Stimulated activated CD8-positive, alpha-beta memory T cell treated with anti-CD3 and anti-CD28 coated beads, Interleukin-4, amount 100 ng/mL, for 24 hours (primary cell): Measurements from ENCODE around the gene NVL.
A peak's percentile ranks its signal among the peaks of the same experiment; 100 is the strongest.
"Not testable (repeated sequence)": the region's sequence is repeated elsewhere in the genome, so short reads cannot be mapped to it uniquely, and the experiment has no call there.

Experiments
- DNase-seq: peaks from one replicate; pipeline ENCODE4 v3.0.0-alpha.2; 2020; ENCODE audit warnings: low read depth

Gene NVL

GRCh38 chr1:224234017-224234416, 96.0 kb downstream of the NVL start:
- DNase-seq = no peak

GRCh38 chr1:224226849-224227502, 103.0 kb downstream of the NVL start:
- no peak for DNase-seq

DNA sequence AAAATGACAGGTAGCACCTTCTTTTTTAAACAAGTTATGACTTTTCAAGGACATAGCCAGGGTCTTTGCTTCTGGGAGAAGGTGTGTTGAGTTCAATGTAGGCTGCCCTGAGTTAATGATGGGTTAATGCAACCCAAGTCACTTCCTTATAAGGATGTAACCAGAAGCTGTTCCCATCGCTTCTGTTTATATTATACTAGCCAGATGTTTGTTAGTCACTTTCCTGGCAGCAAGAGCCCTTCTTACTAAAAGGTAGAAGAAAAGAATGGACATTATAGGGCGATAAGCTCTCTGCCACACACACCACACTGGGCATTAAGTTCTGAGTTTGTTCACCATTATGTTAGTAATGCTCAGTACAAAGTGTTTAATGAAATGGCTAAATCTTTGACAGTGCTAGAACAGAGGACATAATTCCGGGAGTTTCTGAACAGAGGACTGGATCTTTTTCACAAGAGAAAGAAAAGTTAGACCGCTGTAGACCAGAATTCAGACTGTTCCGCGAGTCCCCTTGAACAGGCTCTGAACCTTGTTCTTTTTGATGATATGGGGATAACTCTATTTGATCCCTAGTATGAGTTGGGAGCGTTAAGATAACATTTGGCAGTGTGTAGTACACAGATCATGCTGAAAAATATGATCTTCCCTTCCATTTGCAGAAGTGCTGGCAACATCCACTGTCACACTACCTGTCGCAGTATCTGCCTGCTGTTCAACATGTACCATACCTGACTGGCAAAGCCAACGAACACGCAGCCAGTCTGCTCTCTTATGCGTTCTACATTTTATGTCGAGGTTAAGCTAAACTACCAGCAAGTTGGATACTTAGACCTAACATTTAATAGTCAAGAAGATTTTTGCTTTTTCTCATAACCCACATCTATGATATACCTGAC, 105.9 kb downstream of the NVL start:
- DNase-seq = no peak

DNA sequence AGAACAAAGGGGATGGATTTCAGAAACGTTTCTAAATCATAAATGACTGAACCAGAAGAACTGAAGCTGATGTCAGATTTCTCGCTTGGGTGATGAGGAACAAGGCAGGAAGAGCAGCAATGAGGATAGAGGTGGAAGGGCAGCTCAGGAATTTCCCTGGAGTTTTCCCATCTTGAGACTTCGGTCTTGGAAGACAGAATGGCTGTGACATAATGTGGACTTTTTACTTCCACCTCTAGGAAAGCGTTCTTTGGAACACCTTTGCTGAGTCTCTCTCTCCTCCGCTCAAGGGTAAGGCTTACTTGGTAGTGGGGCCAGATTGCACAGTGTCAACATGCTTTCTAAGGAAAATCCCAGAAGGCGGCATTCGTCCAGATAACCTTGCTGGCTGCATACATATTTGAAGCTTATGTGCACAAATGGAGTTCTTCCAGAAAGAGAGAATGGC, 110.3 kb downstream of the NVL start:
- no peak for DNase-seq

GRCh38 chr1:224219011-224219611, 110.9 kb downstream of the NVL start:
- DNase-seq = no peak

GRCh38 chr1:224217655-224218623, 112.0 kb downstream of the NVL start:
- no peak for DNase-seq

DNA sequence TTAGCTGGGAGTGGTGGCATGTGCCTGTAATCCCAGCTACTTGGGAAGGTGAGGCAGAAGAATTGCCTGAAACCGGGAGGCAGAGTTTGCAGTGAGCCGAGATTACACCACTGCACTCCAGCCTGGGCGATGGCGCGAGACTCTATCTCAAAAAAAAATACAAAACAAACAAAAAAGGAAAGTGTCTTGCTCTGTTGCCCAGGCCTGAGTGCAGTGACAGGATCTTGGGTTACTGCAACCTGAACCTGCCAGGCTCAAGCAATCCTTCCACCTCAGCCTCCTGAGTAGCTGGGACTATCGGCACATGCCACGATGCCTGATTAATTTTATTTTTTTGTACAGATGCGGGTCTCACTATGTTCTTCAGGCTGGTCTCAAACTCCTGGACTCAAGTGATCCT, 113.6 kb downstream of the NVL start:
- no peak for DNase-seq

DNA sequence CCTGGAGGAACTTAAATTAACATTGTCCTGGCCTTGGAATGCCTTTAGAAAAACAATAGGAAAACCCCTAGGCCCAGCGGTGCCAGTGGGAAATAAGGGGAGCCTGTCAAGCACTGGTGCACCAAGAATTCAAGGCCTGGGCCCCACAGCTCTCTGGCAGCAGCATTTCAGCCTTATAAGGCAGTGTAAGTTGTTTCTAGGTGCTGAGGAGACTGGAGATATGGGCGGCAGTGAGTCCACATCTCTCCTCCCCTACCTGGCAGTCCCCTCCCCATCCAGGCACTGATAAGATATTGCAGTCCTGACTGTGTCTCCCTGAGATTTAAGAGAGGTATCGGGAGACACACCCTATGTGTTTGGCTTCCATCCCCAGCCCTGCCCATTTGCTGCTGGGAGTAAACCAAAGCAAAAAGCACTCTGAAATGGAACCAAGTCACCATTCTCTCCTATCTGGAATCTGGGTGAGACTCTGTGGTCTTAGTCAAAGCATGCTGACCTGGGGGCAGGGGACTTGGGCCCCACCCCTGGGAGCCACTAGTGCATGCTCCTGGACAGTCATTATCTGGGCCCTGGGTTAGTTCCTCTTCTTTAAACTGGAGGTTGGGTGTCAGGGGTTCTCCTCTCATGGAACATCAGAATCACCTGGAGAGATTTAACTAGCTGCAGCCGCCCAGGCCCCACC, 116.4 kb downstream of the NVL start:
- no peak for DNase-seq

GRCh38 chr1:224212618-224213061, 117.3 kb downstream of the NVL start:
- DNase-seq = no peak

DNA sequence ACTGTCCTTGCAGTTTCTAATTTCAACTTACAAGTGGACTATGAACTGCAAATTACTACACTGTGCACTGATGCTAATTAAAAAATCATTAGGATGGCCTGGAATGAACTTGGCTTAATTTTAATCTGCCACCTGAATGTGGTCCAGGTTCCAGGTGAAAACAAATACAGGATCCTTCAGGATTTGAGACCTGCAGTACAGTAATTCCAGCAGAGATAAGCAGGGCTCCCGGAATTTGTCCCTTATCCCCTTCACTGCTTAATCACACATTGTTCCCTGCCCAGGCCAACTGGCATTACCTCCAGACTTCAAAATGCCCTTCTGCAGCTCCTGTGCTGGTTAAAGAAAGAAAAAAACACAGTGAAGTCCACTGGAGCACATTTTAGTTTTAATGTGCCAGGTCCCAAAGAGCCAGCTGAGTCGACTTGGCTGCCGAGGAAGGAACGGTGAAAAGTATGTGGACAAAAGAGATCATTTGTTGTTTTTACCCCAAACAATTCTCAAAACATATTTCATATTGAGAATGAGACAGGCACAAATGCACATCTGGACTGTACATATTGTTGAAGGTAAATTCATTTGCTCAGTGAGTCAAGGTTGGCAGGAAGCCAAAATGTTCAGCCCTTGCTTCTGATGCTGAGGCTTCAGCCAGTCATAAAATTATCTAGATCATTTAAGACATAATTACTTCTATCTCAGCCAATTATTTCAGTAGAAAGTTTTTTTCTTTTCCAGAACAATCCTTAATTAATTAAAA, 118.6 kb downstream of the NVL start:
- DNase-seq = no peak

GRCh38 chr1:224205931-224206538, 123.9 kb downstream of the NVL start:
- DNase-seq = not testable (repeated sequence)

DNA sequence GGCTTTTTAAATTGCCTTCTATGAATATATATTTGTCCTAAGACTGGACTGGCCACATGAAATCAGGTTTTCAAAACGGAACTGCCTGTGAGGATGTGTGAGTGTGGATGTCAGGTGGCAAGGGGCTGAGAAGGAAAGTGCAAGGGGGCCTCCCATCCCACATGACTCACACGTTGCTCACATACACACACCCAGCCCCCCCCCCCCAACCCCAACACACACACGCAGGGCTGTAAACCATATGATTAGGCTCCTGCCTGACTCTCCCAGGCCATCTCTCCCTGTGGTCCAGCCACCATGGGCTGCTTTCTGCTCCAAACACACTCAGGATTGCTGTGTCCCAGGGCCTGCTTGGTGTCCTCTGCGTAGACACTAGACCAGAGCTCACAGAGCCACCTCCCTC, 124.5 kb downstream of the NVL start:
- peak; percentile 31 for DNase-seq

GRCh38 chr1:224203243-224204016, 126.5 kb downstream of the NVL start:
- DNase-seq = no peak

GRCh38 chr1:224201853-224202252, 128.1 kb downstream of the NVL start:
- no peak for DNase-seq

GRCh38 chr1:224201383-224201782, 128.6 kb downstream of the NVL start:
- no peak for DNase-seq

DNA sequence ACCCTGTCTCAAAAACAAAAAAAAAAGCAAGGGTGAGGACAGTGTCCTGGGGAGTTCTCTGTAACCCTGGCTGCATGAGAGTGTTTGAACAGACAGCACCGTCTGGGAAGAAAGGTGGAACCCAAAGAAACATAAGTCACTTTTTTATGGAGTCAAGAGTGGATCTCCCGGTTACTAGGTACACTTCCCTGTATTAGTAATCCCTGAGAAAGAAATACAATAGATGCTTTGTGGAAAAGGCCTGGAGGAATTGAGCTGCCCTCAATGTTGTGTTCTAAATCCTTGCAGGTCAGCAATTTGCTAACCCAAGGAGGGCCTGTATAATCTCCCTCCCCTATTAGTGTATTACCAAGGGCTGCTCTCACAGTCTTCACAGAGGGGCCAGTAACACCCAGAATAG, 130.3 kb downstream of the NVL start:
- no peak for DNase-seq

DNA sequence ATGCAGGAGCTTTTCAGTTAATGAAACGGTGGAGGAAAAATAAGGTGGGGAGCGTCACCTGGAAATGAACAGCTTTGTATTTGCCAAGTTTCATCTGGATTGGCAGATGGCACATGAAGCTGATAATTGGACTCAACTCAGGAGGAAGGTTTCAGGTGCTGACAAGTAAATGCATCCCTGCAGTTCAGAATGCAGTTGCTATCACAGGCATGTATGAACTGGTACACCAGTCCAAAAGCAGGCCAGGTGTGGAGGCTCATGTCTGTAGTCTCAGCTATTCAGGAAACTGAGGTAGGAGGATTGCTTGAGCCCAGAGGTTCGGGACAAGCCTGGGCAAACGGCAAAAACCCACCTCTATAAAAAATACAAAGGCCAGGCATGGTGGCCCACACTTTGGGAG, 131.4 kb downstream of the NVL start:
- no peak for DNase-seq

- no peak for DNase-seq
Measured at GRCh38 chr1:224196813-224197600, 133.0 kb downstream of the NVL start.
